ENCODE data around the gene PXMP2.

PXMP2 gene

DNA sequence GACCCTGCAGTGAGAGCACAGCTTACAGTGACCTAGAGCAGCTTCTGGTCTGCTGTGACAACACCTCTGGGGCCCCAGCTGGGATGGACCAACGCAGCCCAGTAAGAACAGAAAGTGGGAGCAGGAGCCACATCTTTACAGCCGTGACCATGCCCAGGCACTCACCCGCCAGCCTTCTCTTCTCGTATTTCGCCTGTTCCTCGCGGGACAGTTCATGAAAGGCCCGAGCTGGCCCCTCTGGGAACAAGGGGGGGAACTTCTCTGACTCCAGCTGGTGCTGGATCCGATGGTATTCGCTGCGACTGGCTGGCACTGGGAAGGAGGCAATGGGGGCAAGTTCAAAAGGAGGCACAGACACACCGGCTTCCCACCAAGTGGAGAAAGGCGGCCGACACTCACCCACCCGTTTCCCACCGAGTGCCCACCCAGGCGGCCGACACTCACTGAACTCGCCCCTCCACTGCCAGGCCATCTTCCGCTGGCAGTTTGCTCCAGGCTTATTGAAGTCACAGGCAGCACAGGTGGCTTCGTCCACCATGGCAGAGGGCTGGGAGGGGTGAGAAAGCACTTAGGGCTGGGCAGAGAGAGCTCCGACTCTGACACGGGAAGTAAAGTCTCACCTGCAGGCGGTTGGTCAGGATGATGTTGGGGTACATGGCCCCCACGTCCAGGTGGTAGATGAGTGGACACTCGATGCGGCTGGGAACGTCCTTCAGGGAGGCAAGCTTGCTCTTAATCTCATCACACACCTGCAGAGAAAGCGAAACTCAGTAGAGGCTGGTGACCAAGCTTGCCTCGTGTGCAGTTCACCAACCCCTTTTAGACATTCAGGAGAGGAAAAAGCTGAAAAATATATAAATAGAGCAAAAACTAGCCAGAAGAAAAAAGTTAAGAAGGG, 18.9 kb upstream of the PXMP2 start:
- TF ChIP-seq GATA3 (IDR thresholded peaks at IDR 0.05; ENCODE audit: low read depth, low read length) (no peak), GATA2 (IDR thresholded peaks at IDR 0.05; ENCODE audit: low read depth, low read length) (no peak)

GRCh38 chr12:132669166-132669879, 18.1 kb upstream of the PXMP2 start:
- TF ChIP-seq GATA2 (IDR thresholded peaks at IDR 0.05; ENCODE audit: low read depth, low read length) (no peak), GATA3 (IDR thresholded peaks at IDR 0.05; ENCODE audit: low read depth, low read length) (no peak)

DNA sequence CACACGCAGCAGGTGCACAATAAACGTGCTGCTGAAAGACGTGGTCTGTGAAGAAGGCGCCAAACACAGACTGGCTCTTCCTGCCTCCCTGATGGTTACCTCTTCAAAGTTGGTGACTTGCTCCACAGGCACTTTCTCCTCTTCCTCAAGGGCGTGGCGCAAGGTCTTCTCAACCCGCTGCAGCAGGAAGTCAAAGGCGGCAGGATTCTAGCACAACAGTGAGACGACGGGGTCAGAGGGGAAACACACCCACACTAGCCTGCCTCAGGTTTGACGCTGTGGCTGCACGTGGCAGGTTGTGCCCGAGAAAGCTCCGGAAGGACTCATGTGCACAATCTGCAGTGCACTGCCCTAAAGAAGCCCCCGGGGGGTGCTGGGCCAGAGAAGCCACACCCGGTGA, 15.3 kb upstream of the PXMP2 start:
- TF ChIP-seq GATA3 (IDR thresholded peaks at IDR 0.05; ENCODE audit: low read depth, low read length) (no peak), GATA2 (IDR thresholded peaks at IDR 0.05; ENCODE audit: low read depth, low read length) (no peak)

- TF ChIP-seq GATA3 (IDR thresholded peaks at IDR 0.05; ENCODE audit: low read depth, low read length) (no peak), GATA2 (IDR thresholded peaks at IDR 0.05; ENCODE audit: low read depth, low read length) (no peak)
Measured at GRCh38 chr12:132672678-132673077, 14.7 kb upstream of the PXMP2 start.

DNA sequence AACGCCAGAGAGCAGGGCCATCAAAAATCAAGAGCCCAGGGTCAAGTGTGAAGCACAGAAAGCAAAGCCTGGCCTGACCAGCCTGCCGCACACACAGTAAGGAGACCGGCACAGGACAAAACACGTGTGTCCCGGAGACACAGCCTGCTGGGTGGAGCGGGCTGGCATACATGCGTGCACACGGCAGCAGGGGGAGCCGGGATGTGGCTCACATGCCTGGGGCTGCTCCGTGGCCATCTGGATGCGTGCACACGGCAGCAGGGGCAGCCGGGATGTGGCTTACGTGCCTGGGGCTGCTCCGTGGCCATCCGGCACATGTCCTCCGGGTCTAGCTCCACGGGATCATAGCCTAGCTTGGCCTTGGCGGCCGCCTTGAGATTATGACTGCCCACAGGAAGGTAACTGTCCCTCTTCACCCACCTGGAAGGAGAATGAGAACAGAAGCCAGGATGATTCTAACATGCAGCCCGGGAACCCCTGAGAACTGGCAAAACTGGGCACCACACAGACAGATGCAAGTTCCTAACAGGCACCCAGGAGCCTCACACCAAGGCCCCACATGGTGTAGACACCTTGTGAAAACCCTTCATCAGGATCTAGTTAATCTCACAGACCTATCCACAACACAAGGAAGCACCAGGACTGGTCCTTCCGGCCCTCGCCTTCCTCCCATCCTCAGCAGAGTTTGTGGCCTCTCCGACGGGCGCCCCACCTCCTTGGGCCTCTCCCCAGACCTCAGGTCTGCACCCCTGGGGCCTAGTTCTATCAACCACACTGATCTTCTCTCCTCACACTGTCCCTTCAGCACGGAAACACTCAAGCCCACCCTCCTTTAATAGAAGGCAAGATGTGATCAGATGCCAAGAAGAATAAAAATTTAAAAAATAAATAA, 13.9 kb upstream of the PXMP2 start:
- TF ChIP-seq GATA2 (IDR thresholded peaks at IDR 0.05; ENCODE audit: low read depth, low read length) (no peak), GATA3 (IDR thresholded peaks at IDR 0.05; ENCODE audit: low read depth, low read length) (no peak)

- TF ChIP-seq GATA2 (IDR thresholded peaks at IDR 0.05; ENCODE audit: low read depth, low read length) (no peak), GATA3 (IDR thresholded peaks at IDR 0.05; ENCODE audit: low read depth, low read length) (no peak)
Measured at GRCh38 chr12:132674561-132674960, 12.8 kb upstream of the PXMP2 start.

- TF ChIP-seq GATA2 (IDR thresholded peaks at IDR 0.05; ENCODE audit: low read depth, low read length) (no peak), GATA3 (IDR thresholded peaks at IDR 0.05; ENCODE audit: low read depth, low read length) (no peak)
Measured at GRCh38 chr12:132675757-132676432, 11.5 kb upstream of the PXMP2 start.

DNA sequence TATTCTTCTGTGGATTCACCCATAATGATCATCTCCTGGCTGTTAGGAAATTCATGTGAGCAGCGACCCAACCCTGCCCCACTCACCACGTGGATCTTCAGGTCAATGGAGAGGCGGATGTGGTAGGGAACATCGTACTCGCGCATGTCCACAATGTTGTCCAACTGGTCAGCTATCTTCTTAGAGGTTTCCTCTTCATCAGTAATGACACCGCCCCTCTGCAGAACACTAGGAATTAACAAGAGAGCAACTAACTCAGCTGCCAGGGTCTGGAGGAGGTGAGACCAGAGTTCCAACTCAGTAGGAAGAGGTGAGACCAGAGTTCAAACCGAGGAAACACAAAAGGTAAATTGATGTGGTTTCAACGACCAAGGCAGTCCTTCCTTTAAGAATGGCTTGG, 9.9 kb upstream of the PXMP2 start:
- TF ChIP-seq GATA2 (IDR thresholded peaks at IDR 0.05; ENCODE audit: low read depth, low read length) (no peak), GATA3 (IDR thresholded peaks at IDR 0.05; ENCODE audit: low read depth, low read length) (no peak)

DNA sequence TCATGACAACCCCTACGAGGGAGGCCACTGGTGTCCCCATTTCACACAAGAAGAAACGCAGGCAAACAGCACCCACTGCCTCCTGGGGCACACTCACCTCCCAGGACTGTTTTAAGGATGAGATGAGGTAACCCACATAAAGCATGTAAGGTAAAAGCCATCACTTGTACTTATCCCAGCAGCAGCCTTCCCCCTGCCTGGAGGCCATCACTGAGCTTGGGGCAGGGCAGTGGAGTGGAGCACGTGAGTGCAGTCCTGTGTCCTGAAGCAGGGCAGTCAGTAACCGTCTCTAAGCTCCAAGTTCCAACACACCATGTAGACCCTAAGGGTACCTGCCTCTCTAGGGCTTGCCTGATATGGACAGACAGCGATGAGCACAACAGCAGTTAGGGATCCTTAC, 2.0 kb upstream of the PXMP2 start:
- TF ChIP-seq GATA3 (IDR thresholded peaks at IDR 0.05; ENCODE audit: low read depth, low read length) (no peak), GATA2 (IDR thresholded peaks at IDR 0.05; ENCODE audit: low read depth, low read length) (no peak)

GRCh38 chr12:132686825-132687210, 569 bp upstream of the PXMP2 start:
- TF ChIP-seq GATA3 (IDR thresholded peaks at IDR 0.05; ENCODE audit: low read depth, low read length) (no peak), GATA2 (IDR thresholded peaks at IDR 0.05; ENCODE audit: low read depth, low read length) (no peak)

DNA sequence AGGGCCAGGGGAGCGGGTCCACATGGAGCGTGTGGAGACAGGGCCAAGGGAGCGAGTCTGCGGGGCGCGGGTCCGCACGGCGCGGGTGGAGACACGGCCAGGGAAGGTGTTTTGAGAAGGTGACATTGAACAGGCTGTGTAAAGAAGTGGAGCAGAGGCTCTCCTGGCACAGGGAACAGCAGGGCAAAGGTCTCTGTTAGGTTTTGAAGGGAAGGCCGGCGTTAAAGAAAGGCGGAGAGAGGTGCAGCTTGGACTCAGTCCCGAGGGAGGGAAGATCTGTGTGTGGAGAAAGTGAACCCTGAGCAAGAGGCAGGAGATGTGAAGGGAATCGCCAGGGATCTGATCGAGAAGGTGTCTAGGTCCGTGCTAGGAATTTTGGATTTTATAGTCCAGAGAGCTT, 1.8 kb downstream of the PXMP2 start:
- TF ChIP-seq GATA3 (IDR thresholded peaks at IDR 0.05; ENCODE audit: low read depth, low read length): no peak
- no peak for TF ChIP-seq GATA2 (IDR thresholded peaks at IDR 0.05; ENCODE audit: low read depth, low read length)

GRCh38 chr12:132690112-132690511, 2.7 kb downstream of the PXMP2 start:
- TF ChIP-seq GATA3 (IDR thresholded peaks at IDR 0.05; ENCODE audit: low read depth, low read length) (no peak), GATA2 (IDR thresholded peaks at IDR 0.05; ENCODE audit: low read depth, low read length) (no peak)

- no peak for TF ChIP-seq GATA2 (IDR thresholded peaks at IDR 0.05; ENCODE audit: low read depth, low read length)
- no peak for TF ChIP-seq GATA3 (IDR thresholded peaks at IDR 0.05; ENCODE audit: low read depth, low read length)
Measured at GRCh38 chr12:132695431-132695830, 8.0 kb downstream of the PXMP2 start.
